ENCODE data around the gene PHKG1.
A peak's percentile ranks its signal among the peaks of the same experiment; 100 is the strongest.
"Not testable (repeated sequence)": the region's sequence is repeated elsewhere in the genome, so short reads cannot be mapped to it uniquely, and the experiment has no call there.

PHKG1 gene

GRCh38 chr7:56083150-56083785 lies 9.5 kb downstream of the PHKG1 start:
- DNase-seq (ENCODE audit: low read depth): no peak

- no peak for DNase-seq (ENCODE audit: low read depth)
Measured at GRCh38 chr7:56081626-56082340, 11.0 kb downstream of the PHKG1 start.

GRCh38 chr7:56080726-56081435 lies 11.9 kb downstream of the PHKG1 start:
- not testable (repeated sequence) for DNase-seq (ENCODE audit: low read depth)

GRCh38 chr7:56079450-56080185 lies 13.1 kb downstream of the PHKG1 start:
- no peak for DNase-seq (ENCODE audit: low read depth)

GRCh38 chr7:56078196-56078595 lies 14.6 kb downstream of the PHKG1 start:
- no peak for DNase-seq (ENCODE audit: low read depth)

GRCh38 chr7:56077681-56078080 lies 15.1 kb downstream of the PHKG1 start:
- DNase-seq (ENCODE audit: low read depth): no peak

GRCh38 chr7:56074371-56074791 lies 18.4 kb downstream of the PHKG1 start:
- peak; percentile 41 for DNase-seq (ENCODE audit: low read depth)

- DNase-seq (ENCODE audit: low read depth): not testable (repeated sequence)
Measured at GRCh38 chr7:56066376-56066775, 26.4 kb downstream of the PHKG1 start.

- DNase-seq (ENCODE audit: low read depth): peak; percentile 83
Measured at GRCh38 chr7:56063882-56064625, 28.7 kb downstream of the PHKG1 start, which contains the start of gene SUMF2. TSS of gene SUMF2 (plus strand) at chr7:56064286. CDS start at chr7:56064312, 26 bp downstream.

GRCh38 chr7:56063500-56063881 lies 29.3 kb downstream of the PHKG1 start:
- no peak for DNase-seq (ENCODE audit: low read depth)

GRCh38 chr7:56062382-56062781 lies 30.4 kb downstream of the PHKG1 start:
- no peak for DNase-seq (ENCODE audit: low read depth)

- DNase-seq (ENCODE audit: low read depth): no peak
Measured at GRCh38 chr7:56053993-56054392, 38.8 kb downstream of the PHKG1 start.

- DNase-seq (ENCODE audit: low read depth): no peak
Measured at GRCh38 chr7:56053379-56053778, 39.4 kb downstream of the PHKG1 start.

- DNase-seq (ENCODE audit: low read depth): peak; percentile 84
Measured at GRCh38 chr7:56051339-56052191, 41.2 kb downstream of the PHKG1 start, which contains the start of the genes CCT6A and PSPH. TSS of gene CCT6A (plus strand) at chr7:56051765. CDS start at chr7:56051849, 84 bp downstream. TSS of gene PSPH (minus strand) at chr7:56051444. CDS start at chr7:56021212, 30,232 bp downstream.

- DNase-seq (ENCODE audit: low read depth): no peak
Measured at GRCh38 chr7:56051053-56051338, 41.8 kb downstream of the PHKG1 start.

- not testable (repeated sequence) for DNase-seq (ENCODE audit: low read depth)
Measured at GRCh38 chr7:56048763-56049162, 44.0 kb downstream of the PHKG1 start.

GRCh38 chr7:56048245-56048644 lies 44.5 kb downstream of the PHKG1 start:
- no peak for DNase-seq (ENCODE audit: low read depth)

GRCh38 chr7:56047446-56048116 lies 45.2 kb downstream of the PHKG1 start:
- DNase-seq (ENCODE audit: low read depth): not testable (repeated sequence)

- DNase-seq (ENCODE audit: low read depth): no peak
Measured at GRCh38 chr7:56046721-56047445, 45.9 kb downstream of the PHKG1 start.

Data from stimulated activated CD8-positive, alpha-beta memory T cell treated with anti-CD3 and anti-CD28 coated beads, Interleukin-7, amount 100 ng/mL, for 24 hours (primary cell).